Left lung (tissue), 10 donors: ENCODE results near the gene PALLD. TPM values are rescaled to one million over a fixed set of nuclear protein-coding genes. Genes with fewer than 3 reads are reported as not detected.

Experiments used
- ATAC-seq: fragments of 200-7000 bp; cut with Tn5 transposase; one replicate; pipeline ENCODE4 v1.9.1; 2020; ENCODE audit warnings: moderate library complexity
- DNase-seq, 4 donors: peaks; one replicate each; pipeline ENCODE4 v3.0.0-alpha.2; 2013 to 2020
- H3K27ac ChIP-seq, 2 donors: fragments of 200-600 bp; sonication (generic) in 1 of 2; one replicate each; pipeline versions ENCODE4 v1.5.0 to v1.8.0; 2020 to 2021
- H3K27me3 ChIP-seq, 2 donors: fragments of 200-600 bp; sonication (generic) in 1 of 2; one replicate each; pipeline versions ENCODE4 v1.5.0 to v1.8.0; 2020 to 2021
- H3K36me3 ChIP-seq, 2 donors: fragments of 200-600 bp; sonication (generic) in 1 of 2; one replicate each; pipeline versions ENCODE4 v1.5.0 to v1.8.0; 2020 to 2021
- H3K4me1 ChIP-seq, 2 donors: fragments of 200-600 bp; one replicate each; pipeline ENCODE4 v1.8.0; 2021
- H3K4me3 ChIP-seq, 2 donors: fragments of 200-600 bp; sonication (generic) in 1 of 2; one replicate each; pipeline versions ENCODE4 v1.5.0 to v1.8.0; 2020 to 2021; ENCODE audit warnings: mild to moderate bottlenecking in 1 of 2
- H3K9me3 ChIP-seq, 2 donors: fragments of 200-600 bp; sonication (generic) in 1 of 2; one replicate each; pipeline versions ENCODE4 v1.5.0 to v1.8.0; 2020 to 2021
- CTCF ChIP-seq, 2 donors: fragments of 200-600 bp; sonication (generic) in 1 of 2; IDR thresholded peaks; one replicate each; pipeline versions ENCODE4 v1.5.0 to v1.8.0; 2021; ENCODE audit warnings: antibody characterized with exemption in 2 of 2
- intact Hi-C, 2 donors: fragments of 100-400 bp; cut with DNase I; formaldehyde crosslinking; loops; one replicate each; pipeline versions ENCODE4 v1.11.2 to v1.14.2; 2022
- polyA plus RNA-seq, 6 donors: library from polyadenylated mRNA; unstranded; fragments of 120-200 nt; gene quantifications; one replicate each; pipeline ENCODE4 v1.2.1, GENCODE V29; 2013; ENCODE audit not compliant: insufficient read length in 6 of 6
- total RNA-seq, 2 donors: library from RNA; stranded (reverse); fragmentation: NEBNext Ultra II Directional; extraction: Animal tissue kit (Norgen Biotek cat#: 25700); gene quantifications; one replicate each; pipeline ENCODE4 v1.2.1, GENCODE V29; 2021
- donor health status: DM: no; HTN: yes; CAD: no.
- donor health status: DM: no; HTN: no; CAD: no.

The PALLD gene
- total and polyA plus RNA-seq, 8 donors, result 67.5 to 194 (median 80.4) TPM

DNA sequence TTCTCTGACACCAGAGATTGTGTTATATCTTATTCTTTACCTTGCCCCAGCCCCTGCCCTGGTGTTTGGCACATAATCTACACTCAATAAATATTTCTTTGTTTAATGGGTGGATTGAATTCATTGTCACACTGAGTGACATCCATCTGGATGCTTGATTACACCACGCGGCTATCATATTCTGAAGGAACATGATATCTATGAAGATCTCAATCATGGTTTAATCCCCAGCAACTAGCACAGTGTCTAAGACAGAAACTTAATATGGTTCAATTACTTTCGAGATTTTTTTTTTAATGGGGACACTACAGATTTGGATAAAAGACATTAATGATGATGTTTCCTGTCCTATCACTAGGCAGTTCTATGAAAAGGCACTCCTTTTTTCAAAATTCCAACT is 246.3 kb downstream of the PALLD start:
- TF ChIP-seq CTCF (IDR thresholded peaks at IDR 0.05), result no peak
- Histone ChIP-seq H3K9me3 (no peaks in the 10 kb centered on the region), H3K27ac (peak overlapping the region in 1 of 2 donors; percentile 15), H3K4me3 (no peak overlapping the region), H3K4me1 (peaks cover 0 to 16% of the 10 kb centered on the region in 2 donors), H3K36me3 (no peaks in the 10 kb centered on the region), H3K27me3 (no peaks in the 10 kb centered on the region)
- ATAC-seq (no peak), DNase-seq (no peak)
- intact Hi-C loops, result no loop called here

- peak overlapping the region in 1 of 2 donors; percentile 65 for H3K27ac ChIP-seq
These were observed 246.7 kb downstream of the PALLD start for GRCh38 chr4:168743601-168744000.

GRCh38 chr4:168744021-168744420 is 247.2 kb downstream of the PALLD start:
- ATAC-seq (no peak), DNase-seq (no peak)
- Histone ChIP-seq H3K27me3 (no peaks in the 10 kb centered on the region), H3K9me3 (no peaks in the 10 kb centered on the region), H3K36me3 (no peaks in the 10 kb centered on the region), H3K27ac (peak overlapping the region in 1 of 2 donors; percentile 65), H3K4me1 (peaks cover 0 to 16% of the 10 kb centered on the region in 2 donors), H3K4me3 (no peak overlapping the region)
- TF ChIP-seq CTCF (IDR thresholded peaks at IDR 0.05), result no peak
- intact Hi-C loops, result no loop called here

More at GRCh38 chr4:168743601-168744000, 246.7 kb downstream of the PALLD start:
- peak in 2 of 4 donors; percentile 61 to 82 for DNase-seq
- intact Hi-C loops, result no loop called here
- H3K36me3 ChIP-seq, result no peaks in the 10 kb centered on the region
- peak; percentile 27 for ATAC-seq
- TF ChIP-seq CTCF (IDR thresholded peaks at IDR 0.05), result no peak
- H3K4me1 ChIP-seq, result peaks cover 0 to 16% of the 10 kb centered on the region in 2 donors
- no peaks in the 10 kb centered on the region for H3K9me3 ChIP-seq
- no peak overlapping the region for H3K4me3 ChIP-seq
- no peaks in the 10 kb centered on the region for H3K27me3 ChIP-seq

DNA sequence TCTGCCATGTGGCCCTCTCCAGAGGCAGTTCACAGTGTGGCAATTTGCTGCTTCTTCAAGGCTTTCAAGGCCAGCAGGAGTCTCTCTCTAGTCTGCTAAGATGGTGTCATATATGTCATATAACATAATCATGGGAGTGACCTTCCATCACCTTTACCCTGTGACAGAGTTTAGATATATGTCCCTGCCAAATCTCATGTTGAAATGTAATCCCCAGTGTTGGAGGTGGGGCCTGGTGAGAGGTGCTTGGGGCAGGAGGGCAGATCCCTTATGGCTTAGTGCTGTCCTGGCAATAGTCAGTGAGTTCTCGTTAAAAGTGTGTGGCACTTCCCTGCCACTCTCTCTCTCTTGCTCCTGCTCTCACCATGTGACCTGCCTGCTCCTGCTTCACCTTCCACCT is 252.0 kb downstream of the PALLD start:
- intact Hi-C loops, result no loop called here
- ATAC-seq, result no peak
- H3K27me3 ChIP-seq, result no peaks in the 10 kb centered on the region

More for the DNA sequence above, 252.0 kb downstream of the PALLD start:
- no peaks in the 10 kb centered on the region for H3K36me3 ChIP-seq
- no peaks in the 10 kb centered on the region for H3K4me1 ChIP-seq
- no peak for DNase-seq
- H3K9me3 ChIP-seq, result no peaks in the 10 kb centered on the region
- H3K4me3 ChIP-seq, result no peak overlapping the region
- H3K27ac ChIP-seq, result no peak overlapping the region
- TF ChIP-seq CTCF (IDR thresholded peaks at IDR 0.05), result no peak
